Parathyroid adenoma (tissue), 2 donors: ENCODE measurements around the gene ZSCAN12.
"Not testable (repeated sequence)": the region's sequence is repeated elsewhere in the genome, so short reads cannot be mapped to it uniquely, and the experiment has no call there.

Experiments used
- H2AFZ ChIP-seq: fragments of 300-600 bp; sonication (generic); one replicate; pipeline ENCODE4 v1.7.0; 2017; ENCODE audit warnings: antibody characterized with exemption, mild to moderate bottlenecking
- H3K27ac ChIP-seq: fragments of 300-600 bp; sonication (generic); one replicate; pipeline ENCODE4 v1.7.0; 2017
- H3K27me3 ChIP-seq: fragments of 300-600 bp; sonication (generic); one replicate; pipeline ENCODE4 v1.7.0; 2017; ENCODE audit warnings: low read length; ENCODE audit not compliant: control insufficient read depth, insufficient read depth
- H3K36me3 ChIP-seq: fragments of 300-600 bp; sonication (generic); one replicate; pipeline ENCODE4 v1.7.0; 2017; ENCODE audit warnings: low read length; ENCODE audit not compliant: control insufficient read depth, insufficient read depth
- H3K4me1 ChIP-seq: fragments of 300-600 bp; sonication (generic); one replicate; pipeline ENCODE4 v1.7.0; 2017; ENCODE audit warnings: control low read depth
- H3K4me2 ChIP-seq: fragments of 300-600 bp; sonication (generic); one replicate; pipeline ENCODE4 v1.7.0; 2017; ENCODE audit warnings: low read length
- H3K4me3 ChIP-seq: fragments of 300-600 bp; sonication (generic); one replicate; pipeline ENCODE4 v1.7.0; 2017; ENCODE audit warnings: low read depth, low read length
- H3K79me2 ChIP-seq: fragments of 300-600 bp; sonication (generic); one replicate; pipeline ENCODE4 v1.7.0; 2017; ENCODE audit warnings: control low read depth
- H3K9ac ChIP-seq: fragments of 300-600 bp; sonication (generic); one replicate; pipeline ENCODE4 v1.7.0; 2017; ENCODE audit warnings: mild to moderate bottlenecking
- H3K9me3 ChIP-seq: fragments of 300-600 bp; sonication (generic); one replicate; pipeline ENCODE4 v1.7.0; 2017; ENCODE audit warnings: low read length; ENCODE audit not compliant: control insufficient read depth
- TF ChIP-seq, protein P1 (sequence below): fragments of 300-600 bp; sonication (generic); IDR thresholded peaks from one replicate; pipeline ENCODE4 v1.7.0; 2017; ENCODE audit warnings: antibody characterized with exemption, mild to moderate bottlenecking
- donor health status: primary hyperparathyroidism.

The ZSCAN12 gene

GRCh38 chr6:28399350-28400121 is at the start of gene ZSCAN12:
Gene ZSCAN12 (minus strand): TSS chr6:28399747. CDS start chr6:28398405, 1,342 bp downstream.
- H2AFZ ChIP-seq, result peak within 1 kb of the TSS; percentile 97
- peak within 1 kb of the TSS; percentile 73 for H3K4me2 ChIP-seq
- no peaks in the 10 kb centered on the region for H3K9me3 ChIP-seq
- peak within 1 kb of the TSS; percentile 63 for H3K4me3 ChIP-seq
- peak within 1 kb of the TSS; percentile 2 for H3K9ac ChIP-seq
- no peaks in the 10 kb centered on the region for H3K27me3 ChIP-seq
- TF ChIP-seq, protein P1, sequence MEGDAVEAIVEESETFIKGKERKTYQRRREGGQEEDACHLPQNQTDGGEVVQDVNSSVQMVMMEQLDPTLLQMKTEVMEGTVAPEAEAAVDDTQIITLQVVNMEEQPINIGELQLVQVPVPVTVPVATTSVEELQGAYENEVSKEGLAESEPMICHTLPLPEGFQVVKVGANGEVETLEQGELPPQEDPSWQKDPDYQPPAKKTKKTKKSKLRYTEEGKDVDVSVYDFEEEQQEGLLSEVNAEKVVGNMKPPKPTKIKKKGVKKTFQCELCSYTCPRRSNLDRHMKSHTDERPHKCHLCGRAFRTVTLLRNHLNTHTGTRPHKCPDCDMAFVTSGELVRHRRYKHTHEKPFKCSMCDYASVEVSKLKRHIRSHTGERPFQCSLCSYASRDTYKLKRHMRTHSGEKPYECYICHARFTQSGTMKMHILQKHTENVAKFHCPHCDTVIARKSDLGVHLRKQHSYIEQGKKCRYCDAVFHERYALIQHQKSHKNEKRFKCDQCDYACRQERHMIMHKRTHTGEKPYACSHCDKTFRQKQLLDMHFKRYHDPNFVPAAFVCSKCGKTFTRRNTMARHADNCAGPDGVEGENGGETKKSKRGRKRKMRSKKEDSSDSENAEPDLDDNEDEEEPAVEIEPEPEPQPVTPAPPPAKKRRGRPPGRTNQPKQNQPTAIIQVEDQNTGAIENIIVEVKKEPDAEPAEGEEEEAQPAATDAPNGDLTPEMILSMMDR, result peak; percentile 39
- no peaks in the 10 kb centered on the region for H3K79me2 ChIP-seq
- H3K4me1 ChIP-seq, result peaks cover 3% of the 10 kb centered on the region
- no peaks in the 10 kb centered on the region for H3K36me3 ChIP-seq
- no peak within 1 kb of the TSS for H3K27ac ChIP-seq

DNA sequence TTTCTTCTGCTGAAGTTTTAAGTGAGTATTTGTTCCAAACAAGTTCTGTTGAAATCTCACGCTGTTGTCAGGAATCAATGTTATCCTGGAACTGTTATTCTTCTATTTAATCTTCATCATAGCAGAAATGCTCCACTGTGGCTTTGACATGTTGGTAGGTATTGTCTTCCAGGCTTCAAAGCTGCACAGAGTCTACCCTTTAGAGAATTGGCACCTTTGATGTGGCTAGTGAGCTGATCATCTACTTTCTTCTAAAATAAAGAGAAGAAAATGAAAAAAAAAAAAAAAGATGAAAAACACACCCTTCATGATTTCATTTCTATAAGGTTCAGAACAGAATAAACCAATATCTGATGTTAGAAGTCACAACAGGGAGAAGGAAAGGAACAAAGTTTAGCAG is 49.5 kb upstream of the ZSCAN12 start:
- Histone ChIP-seq H3K4me3 (no peak overlapping the region), H3K9ac (no peak overlapping the region), H3K27me3 (no peaks in the 10 kb centered on the region), H3K36me3 (no peaks in the 10 kb centered on the region), H2AFZ (no peak overlapping the region), H3K9me3 (no peaks in the 10 kb centered on the region), H3K4me2 (no peak overlapping the region), H3K4me1 (no peaks in the 10 kb centered on the region), H3K79me2 (no peaks in the 10 kb centered on the region), H3K27ac (no peak overlapping the region)
- TF ChIP-seq, protein P1, result no peak

- not testable (repeated sequence) for H3K79me2 ChIP-seq, H3K27ac ChIP-seq, H3K4me2 ChIP-seq, H3K27me3 ChIP-seq, H3K9me3 ChIP-seq, H3K9ac ChIP-seq, H3K36me3 ChIP-seq, H3K4me1 ChIP-seq, H3K4me3 ChIP-seq
- peak overlapping the region; percentile 65 for H2AFZ ChIP-seq
Observed at GRCh38 chr6:28447512-28447906, 48.0 kb upstream of the ZSCAN12 start.

DNA sequence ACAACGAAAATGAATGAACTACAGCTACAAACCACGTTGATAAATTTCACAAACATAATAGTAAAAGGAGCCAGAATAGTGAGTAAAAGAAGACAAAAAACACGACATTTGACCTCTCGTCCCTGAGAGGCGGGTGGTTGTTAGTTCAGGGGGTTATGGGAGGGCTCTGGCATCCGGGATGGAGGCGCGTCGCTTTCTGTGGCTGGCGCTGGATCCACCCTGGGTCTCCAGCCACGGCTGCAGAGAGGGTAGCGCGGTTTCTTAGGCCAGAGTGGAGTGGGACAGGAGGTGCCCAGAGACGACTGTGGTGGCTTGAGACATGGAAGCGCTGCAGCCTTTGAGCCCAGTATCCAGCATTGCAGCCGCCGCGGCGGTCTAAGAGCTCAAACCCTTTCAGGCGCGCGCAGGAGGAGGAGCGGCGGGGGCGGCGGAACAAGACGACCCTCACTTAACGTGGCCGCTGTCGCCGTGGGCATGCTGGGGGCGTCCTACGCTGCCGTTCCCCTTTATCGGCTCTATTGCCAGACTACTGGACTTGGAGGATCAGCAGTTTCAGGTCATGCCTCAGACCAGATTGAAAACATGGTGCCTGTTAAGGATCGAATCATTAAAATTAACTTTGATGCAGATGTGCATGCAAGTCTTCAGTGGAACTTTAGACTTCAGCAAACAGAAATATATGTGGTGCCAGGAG is 47.4 kb upstream of the ZSCAN12 start:
- TF ChIP-seq, protein P1, result no peak
- H3K27ac ChIP-seq, result no peak overlapping the region
- H3K27me3 ChIP-seq, result no peaks in the 10 kb centered on the region
- H2AFZ ChIP-seq, result peak overlapping the region; percentile 65
- H3K4me1 ChIP-seq, result no peaks in the 10 kb centered on the region
- H3K36me3 ChIP-seq, result no peaks in the 10 kb centered on the region
- H3K4me3 ChIP-seq, result no peak overlapping the region
- H3K9ac ChIP-seq, result no peak overlapping the region
- no peak overlapping the region for H3K4me2 ChIP-seq
- H3K79me2 ChIP-seq, result no peaks in the 10 kb centered on the region
- no peaks in the 10 kb centered on the region for H3K9me3 ChIP-seq

DNA sequence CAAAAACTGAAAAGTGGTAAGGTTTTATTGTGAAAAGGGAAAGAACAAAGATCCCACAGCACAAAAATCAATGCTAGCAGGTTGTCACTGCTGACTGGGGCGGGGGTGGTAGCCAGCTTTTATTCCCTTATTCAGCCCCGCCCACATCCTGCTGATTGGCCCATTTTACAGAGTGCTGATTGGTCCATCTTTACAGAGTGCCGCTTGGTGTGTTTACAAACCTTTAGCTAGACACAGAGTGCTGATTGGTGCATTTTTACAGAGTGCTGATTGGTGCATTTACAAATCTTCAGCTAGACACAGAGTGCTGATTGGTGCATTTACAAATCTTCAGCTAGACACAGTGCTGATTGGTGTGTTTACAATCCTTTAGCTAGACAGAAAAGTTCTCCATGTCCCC is 45.2 kb upstream of the ZSCAN12 start:
- H2AFZ ChIP-seq, H3K4me2 ChIP-seq, H3K27ac ChIP-seq, H3K36me3 ChIP-seq, H3K4me1 ChIP-seq, H3K27me3 ChIP-seq, H3K4me3 ChIP-seq, H3K9ac ChIP-seq, H3K9me3 ChIP-seq, H3K79me2 ChIP-seq: not testable (repeated sequence)
